ENCODE measurements around the gene CNTNAP5.

- TF ChIP-seq YY1 (IDR thresholded peaks at IDR 0.05; ENCODE audit: insufficient read depth, insufficient read length) (no peak), SUZ12 (IDR thresholded peaks at IDR 0.05; ENCODE audit: extremely low read depth, insufficient read depth, insufficient read length) (no peak)
These were observed 730.3 kb downstream of the CNTNAP5 start for GRCh38 chr2:124755386-124755785.
